Body of pancreas (tissue), 4 donors: ENCODE measurements around the gene COL18A1.
A peak's percentile ranks its signal among the peaks of the same experiment; 100 is the strongest.

Source experiments
- POLR2A ChIP-seq, 3 donors: fragments of 450-650 bp; IDR thresholded peaks; one replicate each; pipeline ENCODE4 v1.6.1; 2016; ENCODE audit warnings: antibody characterized with exemption in 3 of 3, mild to moderate bottlenecking in 2 of 3
- TF ChIP-seq, protein P1 (sequence below), 7 experiments: fragments of 450-650 bp in 4 of 7; fragments of 200-600 bp in 3 of 7; sonication (generic) in 3 of 7; IDR thresholded peaks; one replicate each; pipeline ENCODE4 v1.5.1; 2016 to 2019; ENCODE audit warnings: antibody characterized with exemption in 7 of 7

DNA sequence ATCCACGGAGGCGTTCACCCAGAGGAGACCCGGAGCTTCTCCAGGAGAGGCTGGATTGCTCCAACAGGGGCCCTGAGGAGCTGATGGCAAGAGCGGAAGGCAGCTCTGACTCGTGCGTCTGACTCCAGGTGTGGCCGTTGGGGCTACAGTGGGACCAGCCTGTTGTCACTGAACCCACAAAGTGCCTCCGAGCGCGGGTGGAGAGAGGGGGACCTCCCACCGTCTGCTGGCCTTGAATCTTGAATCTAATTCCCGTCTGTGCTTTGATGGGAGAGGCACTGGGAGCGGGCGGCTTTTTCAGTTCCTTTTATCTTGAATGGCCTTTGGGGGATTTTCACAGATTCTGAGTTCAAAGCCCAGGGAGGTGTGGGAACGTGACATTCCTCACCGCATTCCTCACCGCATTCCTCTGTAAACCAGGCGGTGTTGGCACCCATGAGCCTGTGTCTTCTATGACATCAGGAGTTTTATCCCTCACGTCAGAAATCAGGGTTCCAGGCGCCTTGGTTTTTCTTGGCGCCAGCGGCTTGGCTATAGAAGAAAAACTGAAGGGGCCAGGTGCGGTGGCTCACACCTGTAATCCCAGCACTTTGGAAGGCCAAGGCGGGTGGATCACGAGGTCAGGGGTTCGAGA, 39.2 kb upstream of the COL18A1 start:
- TF ChIP-seq, protein P1, sequence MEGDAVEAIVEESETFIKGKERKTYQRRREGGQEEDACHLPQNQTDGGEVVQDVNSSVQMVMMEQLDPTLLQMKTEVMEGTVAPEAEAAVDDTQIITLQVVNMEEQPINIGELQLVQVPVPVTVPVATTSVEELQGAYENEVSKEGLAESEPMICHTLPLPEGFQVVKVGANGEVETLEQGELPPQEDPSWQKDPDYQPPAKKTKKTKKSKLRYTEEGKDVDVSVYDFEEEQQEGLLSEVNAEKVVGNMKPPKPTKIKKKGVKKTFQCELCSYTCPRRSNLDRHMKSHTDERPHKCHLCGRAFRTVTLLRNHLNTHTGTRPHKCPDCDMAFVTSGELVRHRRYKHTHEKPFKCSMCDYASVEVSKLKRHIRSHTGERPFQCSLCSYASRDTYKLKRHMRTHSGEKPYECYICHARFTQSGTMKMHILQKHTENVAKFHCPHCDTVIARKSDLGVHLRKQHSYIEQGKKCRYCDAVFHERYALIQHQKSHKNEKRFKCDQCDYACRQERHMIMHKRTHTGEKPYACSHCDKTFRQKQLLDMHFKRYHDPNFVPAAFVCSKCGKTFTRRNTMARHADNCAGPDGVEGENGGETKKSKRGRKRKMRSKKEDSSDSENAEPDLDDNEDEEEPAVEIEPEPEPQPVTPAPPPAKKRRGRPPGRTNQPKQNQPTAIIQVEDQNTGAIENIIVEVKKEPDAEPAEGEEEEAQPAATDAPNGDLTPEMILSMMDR (IDR thresholded peaks at IDR 0.05), result no peak
- peak in 1 of 3 donors; percentile 58 for TF ChIP-seq POLR2A (IDR thresholded peaks at IDR 0.05)
